ENCODE measurements around the gene BSN. TPM values are rescaled to one million over a fixed set of nuclear protein-coding genes. Genes with fewer than 3 reads are reported as not detected.

Gene BSN
- total and polyA plus RNA-seq, 2 donors (not counting 3 experiments of a cell fraction or from before 2014, with no cell fraction given), result 0.04 to 0.27 TPM

DNA sequence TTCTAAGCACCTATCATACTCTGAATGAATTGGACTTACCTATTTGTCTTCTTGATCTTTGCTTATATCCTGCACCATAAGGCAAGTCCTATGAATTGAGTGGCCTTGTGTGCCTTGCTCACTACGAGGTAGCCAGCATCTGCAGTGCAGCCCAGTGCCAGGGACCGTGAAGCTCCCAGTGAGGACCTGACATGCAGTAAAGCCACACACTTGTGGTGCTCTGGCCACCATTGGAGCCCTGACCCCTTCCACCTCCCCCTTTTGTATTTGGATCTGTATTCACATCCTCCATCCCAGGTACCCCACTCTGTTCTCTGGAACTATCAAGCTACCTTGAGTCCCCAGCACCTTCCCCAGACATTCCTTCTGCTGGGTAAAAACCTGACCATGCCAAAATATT, 52.1 kb downstream of the BSN start:
- dilution Hi-C loops (cut with MboI; ENCODE audit: extremely low pct_ligation_motif_present, low sequenced_read_pairs), result no loop called here
- no peak for DNase-seq (ENCODE audit: low read depth, low spot score)
- no peaks in the 10 kb centered on the region for H3K79me2 ChIP-seq (ENCODE audit: control insufficient read depth, insufficient read depth, low read length)
- H3K4me2 ChIP-seq (ENCODE audit: insufficient read depth, low read length), result no peak overlapping the region
- no peak for FAIRE-seq
- no peak overlapping the region for H2AFZ ChIP-seq (ENCODE audit: low read depth, low read length)
- no peaks in the 10 kb centered on the region for H3K36me3 ChIP-seq (ENCODE audit: control insufficient read depth in 2 of 2, extremely low read depth in 1 of 2, insufficient read depth in 2 of 2, low read length in 2 of 2)
- no peak overlapping the region for H3K27ac ChIP-seq (ENCODE audit: insufficient read depth, low read depth, low read length)
- CTCF ChIA-PET, result no interaction called here
- BruUV-seq (replicated peaks), result no TSS peak
- intact Hi-C loops (cut with micrococcal nuclease), result no loop called here
- H3K4me3 ChIP-seq (replicated peaks in 1 of 3; ENCODE audit: insufficient read depth in 1 of 3, low read depth in 1 of 3, low read length in 3 of 3), result no peak overlapping the region
- H4K20me1 ChIP-seq (replicated peaks; ENCODE audit: control insufficient read depth, extremely low read depth, insufficient read depth, low read length), result no peaks in the 10 kb centered on the region
- TF ChIP-seq, protein P1, sequence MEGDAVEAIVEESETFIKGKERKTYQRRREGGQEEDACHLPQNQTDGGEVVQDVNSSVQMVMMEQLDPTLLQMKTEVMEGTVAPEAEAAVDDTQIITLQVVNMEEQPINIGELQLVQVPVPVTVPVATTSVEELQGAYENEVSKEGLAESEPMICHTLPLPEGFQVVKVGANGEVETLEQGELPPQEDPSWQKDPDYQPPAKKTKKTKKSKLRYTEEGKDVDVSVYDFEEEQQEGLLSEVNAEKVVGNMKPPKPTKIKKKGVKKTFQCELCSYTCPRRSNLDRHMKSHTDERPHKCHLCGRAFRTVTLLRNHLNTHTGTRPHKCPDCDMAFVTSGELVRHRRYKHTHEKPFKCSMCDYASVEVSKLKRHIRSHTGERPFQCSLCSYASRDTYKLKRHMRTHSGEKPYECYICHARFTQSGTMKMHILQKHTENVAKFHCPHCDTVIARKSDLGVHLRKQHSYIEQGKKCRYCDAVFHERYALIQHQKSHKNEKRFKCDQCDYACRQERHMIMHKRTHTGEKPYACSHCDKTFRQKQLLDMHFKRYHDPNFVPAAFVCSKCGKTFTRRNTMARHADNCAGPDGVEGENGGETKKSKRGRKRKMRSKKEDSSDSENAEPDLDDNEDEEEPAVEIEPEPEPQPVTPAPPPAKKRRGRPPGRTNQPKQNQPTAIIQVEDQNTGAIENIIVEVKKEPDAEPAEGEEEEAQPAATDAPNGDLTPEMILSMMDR (IDR thresholded peaks at IDR 0.05; ENCODE audit: extremely low read depth in 1 of 2, insufficient read depth in 1 of 2, low read depth in 1 of 2, low read length in 2 of 2), result no peak
- TF ChIP-seq POLR2AphosphoS5 (IDR thresholded peaks at IDR 0.05; ENCODE audit: insufficient read depth, low read depth, low read length) (no peak), FOS (IDR thresholded peaks at IDR 0.05; ENCODE audit: borderline replicate concordance, insufficient read depth, low read length) (no peak), EZH2 (IDR thresholded peaks at IDR 0.05; ENCODE audit: borderline replicate concordance, low read depth, low read length, severe bottlenecking) (no peak), JUN (IDR thresholded peaks at IDR 0.05; ENCODE audit: borderline replicate concordance, insufficient read depth, insufficient read length, low read depth) (no peak), POLR2A (IDR thresholded peaks at IDR 0.05; ENCODE audit: low read depth, low read length) (no peak), GATA2 (IDR thresholded peaks at IDR 0.05; ENCODE audit: insufficient read depth, insufficient read length, low read depth, low read length) (no peak), MYC (IDR thresholded peaks at IDR 0.05; ENCODE audit: low read depth, low read length) (no peak), MAX (IDR thresholded peaks at IDR 0.05; ENCODE audit: insufficient read depth, insufficient read length) (no peak)
- H3K9ac ChIP-seq (replicated peaks; ENCODE audit: extremely low read depth, insufficient read depth, low read length), result no peak overlapping the region
- H3K4me1 ChIP-seq (ENCODE audit: control insufficient read depth, extremely low read depth, insufficient read depth, low read length), result no peaks in the 10 kb centered on the region
- no peaks in the 10 kb centered on the region for H3K9me1 ChIP-seq (replicated peaks; ENCODE audit: control insufficient read depth, extremely low read depth, insufficient read depth, low read length)
- POLR2A ChIA-PET, result no interaction called here
- no peaks in the 10 kb centered on the region for H3K9me3 ChIP-seq (replicated peaks; ENCODE audit: control insufficient read depth, insufficient read depth, low read length)
- no peaks in the 10 kb centered on the region for H3K27me3 ChIP-seq (ENCODE audit: control insufficient read depth in 2 of 2, insufficient read depth in 2 of 2, low read length in 2 of 2)

Measured in endothelial cell of umbilical vein (primary cell).